NB4 (cell line): ENCODE measurements around the gene KITLG.

Source experiments
- CTCF ChIP-seq: IDR thresholded peaks from one replicate; pipeline ENCODE4 v1.5.1; 2012; ENCODE audit warnings: low read depth, low read length
- MAX ChIP-seq: IDR thresholded peaks from 2 replicates; pipeline ENCODE4 v1.6.1; 2011; ENCODE audit warnings: low read depth, low read length
- MYC ChIP-seq: IDR thresholded peaks from 2 replicates; pipeline ENCODE4 v1.6.1; 2011; ENCODE audit warnings: low read depth, low read length
- POLR2A ChIP-seq: IDR thresholded peaks from 2 replicates; pipeline ENCODE4 v1.6.1; 2011; ENCODE audit warnings: mild to moderate bottlenecking; ENCODE audit not compliant: insufficient read length; ENCODE audit errors: extremely low read depth

- TF ChIP-seq CTCF (no peak), POLR2A (no peak), MAX (no peak), MYC (no peak)
Measured at GRCh38 chr12:88509851-88510250, 70.4 kb downstream of the KITLG start.
